ENCODE data around the gene LARP1. TPM values are rescaled to one million over a fixed set of nuclear protein-coding genes. Genes with fewer than 3 reads are reported as not detected.
"Not testable (repeated sequence)": the region's sequence is repeated elsewhere in the genome, so short reads cannot be mapped to it uniquely, and the experiment has no call there.

Gene LARP1
- total RNA-seq, 1 donor from 2014 or later, result 240 TPM

- intact Hi-C loops (cut with micrococcal nuclease), result loop anchor here (10.0 kb wide), 1 partner anchor 355 kb away; no protein-coding TSS in a partner anchor
Observed at GRCh38 chr5:154819546-154819945, 64.4 kb downstream of the LARP1 start.

GRCh38 chr5:154820383-154820782, 65.2 kb downstream of the LARP1 start:
- intact Hi-C loops (cut with micrococcal nuclease), result no loop called here

GRCh38 chr5:154822896-154823295, 67.7 kb downstream of the LARP1 start:
- intact Hi-C loops (cut with micrococcal nuclease), result not testable (repeated sequence)

GRCh38 chr5:154823605-154824004, 68.4 kb downstream of the LARP1 start:
- intact Hi-C loops (cut with micrococcal nuclease), result no loop called here

GRCh38 chr5:154824070-154824469, 68.9 kb downstream of the LARP1 start:
- intact Hi-C loops (cut with micrococcal nuclease), result no loop called here

GRCh38 chr5:154829181-154829588, 74.0 kb downstream of the LARP1 start:
- intact Hi-C loops (cut with micrococcal nuclease), result loop anchor here (1.0 kb wide), 1 partner anchor 30 kb away; no protein-coding TSS in a partner anchor

- intact Hi-C loops (cut with micrococcal nuclease), result loop anchor here (1.0 kb wide), 1 partner anchor 30 kb away; no protein-coding TSS in a partner anchor
Observed at GRCh38 chr5:154829589-154830218, 74.5 kb downstream of the LARP1 start.

GRCh38 chr5:154830219-154830595, 75.0 kb downstream of the LARP1 start:
- intact Hi-C loops (cut with micrococcal nuclease), result no loop called here

- intact Hi-C loops (cut with micrococcal nuclease), result no loop called here
Observed at GRCh38 chr5:154830596-154830995, 75.4 kb downstream of the LARP1 start.

- intact Hi-C loops (cut with micrococcal nuclease), result no loop called here
Observed at GRCh38 chr5:154831451-154831850, 76.3 kb downstream of the LARP1 start.

- intact Hi-C loops (cut with micrococcal nuclease), result not testable (repeated sequence)
Observed at GRCh38 chr5:154832804-154833203, 77.6 kb downstream of the LARP1 start.

- intact Hi-C loops (cut with micrococcal nuclease), result no loop called here
Observed at GRCh38 chr5:154834053-154834452, 78.9 kb downstream of the LARP1 start.

- intact Hi-C loops (cut with micrococcal nuclease), result not testable (repeated sequence)
Observed at GRCh38 chr5:154835701-154836052, 80.5 kb downstream of the LARP1 start.

GRCh38 chr5:154836225-154836624, 81.0 kb downstream of the LARP1 start:
- intact Hi-C loops (cut with micrococcal nuclease), result no loop called here

- intact Hi-C loops (cut with micrococcal nuclease), result no loop called here
Observed at GRCh38 chr5:154837009-154837901, 82.1 kb downstream of the LARP1 start.

GRCh38 chr5:154840435-154841272, 85.5 kb downstream of the LARP1 start:
- intact Hi-C loops (cut with micrococcal nuclease), result no loop called here

- intact Hi-C loops (cut with micrococcal nuclease), result no loop called here
Observed at GRCh38 chr5:154841273-154841661, 86.1 kb downstream of the LARP1 start.

- intact Hi-C loops (cut with micrococcal nuclease), result no loop called here
Observed at GRCh38 chr5:154842689-154843530, 87.7 kb downstream of the LARP1 start.

- intact Hi-C loops (cut with micrococcal nuclease), result no loop called here
Observed at GRCh38 chr5:154844809-154845208, 89.6 kb downstream of the LARP1 start.

GRCh38 chr5:154849264-154849785, 94.1 kb downstream of the LARP1 start:
- intact Hi-C loops (cut with micrococcal nuclease), result no loop called here

Measured in T-helper 1 cell treated with Interleukin-12 subunit alpha and Interleukin-12 subunit beta and Interleukin-4 antibody, amounts not matched to agents 30 ng/mL and 1 ng/mL, for 36 hours (primary cell).